ENCODE data around the gene MCTP2. TPM values are rescaled to one million over a fixed set of nuclear protein-coding genes. Genes with fewer than 3 reads are reported as not detected.

MCTP2 gene
- total and polyA plus RNA-seq, 2 of the 8 experiments (the other 6 are each of a cell fraction or from before 2014, with no cell fraction given) = 3.4 to 4.5 TPM

- TF ChIP-seq SIX5 (IDR thresholded peaks at IDR 0.05; ENCODE audit: low read depth, low read length) (no peak), CHD7 (IDR thresholded peaks at IDR 0.05; ENCODE audit: insufficient replicate concordance, low read length) (no peak), CHD2 (IDR thresholded peaks at IDR 0.05; ENCODE audit: low read length) (no peak), TAF1 (IDR thresholded peaks at IDR 0.05; ENCODE audit: low read depth, low read length) (no peak), SUZ12 (IDR thresholded peaks at IDR 0.05; ENCODE audit: low read length) (no peak)
Observed at GRCh38 chr15:94294556-94294955, 63.2 kb downstream of the MCTP2 start (continued).
